ENCODE measurements around the gene C4B.
"Not testable (repeated sequence)": the region's sequence is repeated elsewhere in the genome, so short reads cannot be mapped to it uniquely, and the experiment has no call there.

Gene C4B

DNA sequence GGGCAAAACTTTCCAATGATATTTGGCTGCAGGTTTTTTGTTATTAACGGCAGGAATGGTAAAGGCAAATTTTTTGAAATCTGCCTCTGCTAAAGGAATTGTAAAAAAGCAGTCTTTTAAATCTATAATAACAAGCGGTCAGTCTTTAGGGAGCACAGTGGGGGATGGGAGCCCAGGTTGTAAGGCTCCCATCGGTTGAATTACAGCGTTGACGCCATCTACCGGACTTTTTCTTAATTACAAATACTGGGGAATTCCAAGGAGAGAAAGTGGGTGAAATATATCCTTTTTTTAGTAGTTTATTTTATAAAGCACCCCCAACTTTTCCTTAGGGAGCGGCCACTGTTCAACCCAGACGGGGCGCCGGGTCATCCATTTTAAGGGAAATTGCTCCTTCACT is 7.5 kb downstream of the C4B start:
- DNase-seq (ENCODE audit: extremely low spot score, insufficient read length, low read depth); FAIRE-seq: not testable (repeated sequence)

DNA sequence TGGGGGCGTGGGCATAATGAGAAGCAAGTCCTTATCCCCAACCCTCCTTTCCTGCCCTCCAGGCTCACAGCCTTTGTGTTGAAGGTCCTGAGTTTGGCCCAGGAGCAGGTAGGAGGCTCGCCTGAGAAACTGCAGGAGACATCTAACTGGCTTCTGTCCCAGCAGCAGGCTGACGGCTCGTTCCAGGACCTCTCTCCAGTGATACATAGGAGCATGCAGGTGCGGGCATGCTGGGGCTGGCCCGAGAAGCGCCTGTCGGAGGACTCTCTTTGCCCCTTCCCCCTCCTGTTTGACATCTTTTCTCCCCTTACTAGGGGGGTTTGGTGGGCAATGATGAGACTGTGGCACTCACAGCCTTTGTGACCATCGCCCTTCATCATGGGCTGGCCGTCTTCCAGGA is 14.0 kb downstream of the C4B start:
- not testable (repeated sequence) for FAIRE-seq; DNase-seq (ENCODE audit: extremely low spot score, insufficient read length, low read depth)

DNA sequence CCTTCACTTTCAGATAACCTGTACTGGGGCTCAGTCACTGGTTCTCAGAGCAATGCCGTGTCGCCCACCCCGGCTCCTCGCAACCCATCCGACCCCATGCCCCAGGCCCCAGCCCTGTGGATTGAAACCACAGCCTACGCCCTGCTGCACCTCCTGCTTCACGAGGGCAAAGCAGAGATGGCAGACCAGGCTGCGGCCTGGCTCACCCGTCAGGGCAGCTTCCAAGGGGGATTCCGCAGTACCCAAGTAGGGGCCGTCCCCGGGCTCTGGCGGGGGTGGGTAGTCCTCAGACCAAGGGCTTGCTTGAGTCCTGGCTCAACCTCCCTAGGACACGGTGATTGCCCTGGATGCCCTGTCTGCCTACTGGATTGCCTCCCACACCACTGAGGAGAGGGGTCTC is 15.0 kb downstream of the C4B start:
- not testable (repeated sequence) for FAIRE-seq

DNA sequence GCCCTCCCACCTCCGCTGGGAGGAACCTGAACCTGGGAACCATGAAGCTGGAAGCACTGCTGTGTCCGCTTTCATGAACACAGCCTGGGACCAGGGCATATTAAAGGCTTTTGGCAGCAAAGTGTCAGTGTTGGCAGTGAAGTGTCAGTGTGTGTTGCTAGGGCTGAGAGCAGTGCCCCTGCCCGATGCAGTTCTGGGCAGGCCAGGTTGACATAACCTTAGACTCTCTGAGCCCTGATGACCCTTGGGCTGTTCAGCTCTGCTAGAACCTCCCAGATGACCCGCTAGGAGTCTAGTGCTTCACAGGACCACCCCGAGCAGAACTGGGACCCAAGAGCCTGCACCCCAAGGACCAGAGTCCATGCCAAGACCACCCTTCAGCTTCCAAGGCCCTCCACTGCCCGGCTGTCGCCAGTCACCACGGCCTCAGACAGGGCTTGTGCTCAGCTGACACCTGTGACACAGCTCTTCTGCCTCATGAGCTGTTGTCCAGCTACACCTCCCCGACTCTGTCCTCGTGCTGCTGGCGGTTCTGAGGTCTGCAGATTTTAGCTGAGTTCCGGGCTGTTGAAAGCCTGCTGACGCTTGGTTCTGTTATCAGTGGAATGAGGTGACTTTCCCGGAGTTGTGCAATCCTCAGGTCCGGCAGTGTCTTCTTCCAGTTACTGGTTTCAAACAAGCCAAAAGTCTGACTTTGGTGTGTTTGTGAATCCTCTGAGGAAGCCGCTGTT is 20.9 kb downstream of the C4B start:
- FAIRE-seq; DNase-seq (ENCODE audit: extremely low spot score, insufficient read length, low read depth): not testable (repeated sequence)

More for the DNA sequence above, 15.0 kb downstream of the C4B start:
- DNase-seq (ENCODE audit: extremely low spot score, insufficient read length, low read depth) = not testable (repeated sequence)

DNA sequence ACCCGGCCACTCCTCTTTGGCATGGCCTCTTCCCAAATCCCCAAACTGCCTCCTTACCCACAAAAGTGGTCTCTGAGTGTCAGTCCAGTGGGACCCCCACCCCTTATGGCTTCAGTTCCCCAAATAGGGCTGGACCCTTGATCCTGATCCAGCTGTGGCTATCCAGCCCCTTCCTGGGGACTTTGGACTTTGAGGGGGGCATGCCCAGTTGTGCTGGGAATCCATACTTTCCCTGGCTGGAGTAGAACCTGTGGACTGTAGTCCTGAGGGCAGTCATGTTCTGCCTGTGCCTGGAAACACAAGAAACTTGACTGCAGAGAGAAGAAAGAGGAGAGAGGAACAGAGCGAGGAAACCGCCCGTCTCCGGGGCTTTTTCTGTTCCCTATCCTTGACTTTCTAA is 22.5 kb downstream of the C4B start:
- FAIRE-seq; DNase-seq (ENCODE audit: extremely low spot score, insufficient read length, low read depth): not testable (repeated sequence)

DNA sequence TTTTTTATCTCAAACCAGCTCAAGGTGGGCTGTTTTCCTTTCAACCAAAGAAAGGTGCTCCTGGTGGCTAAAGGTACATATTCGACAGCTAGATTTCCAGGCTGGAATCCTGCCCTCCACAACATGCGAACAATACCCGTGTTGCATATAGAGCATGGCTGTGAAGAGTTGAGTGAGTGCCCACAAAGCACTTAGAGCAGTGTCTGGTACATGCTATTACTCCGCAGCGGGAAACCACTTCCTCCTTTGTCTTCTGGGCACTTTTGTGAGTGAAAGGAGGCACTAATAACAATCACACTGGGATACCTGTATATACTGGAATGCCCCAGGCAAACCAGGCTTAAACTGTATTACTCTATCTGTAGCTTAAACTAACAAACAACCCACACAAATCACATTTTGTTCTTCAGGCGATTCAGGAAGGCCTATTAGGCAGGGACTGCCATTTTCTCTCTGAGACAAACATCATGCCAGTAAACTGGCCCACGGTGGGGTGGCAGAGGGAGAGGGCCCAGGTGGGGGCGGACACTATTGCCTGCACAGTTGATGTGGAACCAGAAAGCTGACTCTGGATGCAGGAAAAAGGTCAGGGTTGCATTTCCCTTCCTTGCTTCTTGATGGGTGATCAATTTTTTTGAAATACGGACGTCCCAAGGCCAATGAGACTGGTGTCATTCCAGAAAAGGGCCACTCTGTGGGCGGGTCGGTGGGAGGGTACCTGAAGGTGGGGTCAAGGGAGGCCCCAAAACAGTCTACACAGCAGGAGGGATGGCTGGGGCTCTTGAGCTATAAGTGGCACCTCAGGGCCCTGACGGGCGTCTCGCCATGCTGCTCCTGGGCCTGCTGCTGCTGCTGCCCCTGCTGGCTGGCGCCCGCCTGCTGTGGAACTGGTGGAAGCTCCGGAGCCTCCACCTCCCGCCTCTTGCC is 23.3 kb downstream of the C4B start, which contains the start of gene CYP21A2:
Gene CYP21A2, plus strand, starts transcription at position 818 of the 927 bp plus-strand sequence. Its CDS starts 8 bp downstream, at position 826.
- not testable (repeated sequence) for DNase-seq (ENCODE audit: extremely low spot score, insufficient read length, low read depth); FAIRE-seq

DNA sequence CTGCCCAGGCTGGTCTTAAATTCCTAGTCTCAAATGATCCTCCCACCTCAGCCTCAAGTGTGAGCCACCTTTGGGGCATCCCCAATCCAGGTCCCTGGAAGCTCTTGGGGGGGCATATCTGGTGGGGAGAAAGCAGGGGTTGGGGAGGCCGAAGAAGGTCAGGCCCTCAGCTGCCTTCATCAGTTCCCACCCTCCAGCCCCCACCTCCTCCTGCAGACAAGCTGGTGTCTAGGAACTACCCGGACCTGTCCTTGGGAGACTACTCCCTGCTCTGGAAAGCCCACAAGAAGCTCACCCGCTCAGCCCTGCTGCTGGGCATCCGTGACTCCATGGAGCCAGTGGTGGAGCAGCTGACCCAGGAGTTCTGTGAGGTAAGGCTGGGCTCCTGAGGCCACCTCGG is 24.3 kb downstream of the C4B start:
- DNase-seq (ENCODE audit: extremely low spot score, insufficient read length, low read depth); FAIRE-seq: not testable (repeated sequence)

DNA sequence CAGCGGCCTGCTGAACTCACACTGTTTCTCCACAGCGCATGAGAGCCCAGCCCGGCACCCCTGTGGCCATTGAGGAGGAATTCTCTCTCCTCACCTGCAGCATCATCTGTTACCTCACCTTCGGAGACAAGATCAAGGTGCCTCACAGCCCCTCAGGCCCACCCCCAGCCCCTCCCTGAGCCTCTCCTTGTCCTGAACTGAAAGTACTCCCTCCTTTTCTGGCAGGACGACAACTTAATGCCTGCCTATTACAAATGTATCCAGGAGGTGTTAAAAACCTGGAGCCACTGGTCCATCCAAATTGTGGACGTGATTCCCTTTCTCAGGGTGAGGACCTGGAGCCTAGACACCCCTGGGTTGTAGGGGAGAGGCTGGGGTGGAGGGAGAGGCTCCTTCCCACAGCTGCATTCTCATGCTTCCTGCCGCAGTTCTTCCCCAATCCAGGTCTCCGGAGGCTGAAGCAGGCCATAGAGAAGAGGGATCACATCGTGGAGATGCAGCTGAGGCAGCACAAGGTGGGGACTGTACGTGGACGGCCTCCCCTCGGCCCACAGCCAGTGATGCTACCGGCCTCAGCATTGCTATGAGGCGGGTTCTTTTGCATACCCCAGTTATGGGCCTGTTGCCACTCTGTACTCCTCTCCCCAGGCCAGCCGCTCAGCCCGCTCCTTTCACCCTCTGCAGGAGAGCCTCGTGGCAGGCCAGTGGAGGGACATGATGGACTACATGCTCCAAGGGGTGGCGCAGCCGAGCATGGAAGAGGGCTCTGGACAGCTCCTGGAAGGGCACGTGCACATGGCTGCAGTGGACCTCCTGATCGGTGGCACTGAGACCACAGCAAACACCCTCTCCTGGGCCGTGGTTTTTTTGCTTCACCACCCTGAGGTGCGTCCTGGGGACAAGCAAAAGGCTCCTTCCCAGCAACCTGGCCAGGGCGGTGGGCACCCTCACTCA is 25.0 kb downstream of the C4B start:
- not testable (repeated sequence) for DNase-seq (ENCODE audit: extremely low spot score, insufficient read length, low read depth); FAIRE-seq

DNA sequence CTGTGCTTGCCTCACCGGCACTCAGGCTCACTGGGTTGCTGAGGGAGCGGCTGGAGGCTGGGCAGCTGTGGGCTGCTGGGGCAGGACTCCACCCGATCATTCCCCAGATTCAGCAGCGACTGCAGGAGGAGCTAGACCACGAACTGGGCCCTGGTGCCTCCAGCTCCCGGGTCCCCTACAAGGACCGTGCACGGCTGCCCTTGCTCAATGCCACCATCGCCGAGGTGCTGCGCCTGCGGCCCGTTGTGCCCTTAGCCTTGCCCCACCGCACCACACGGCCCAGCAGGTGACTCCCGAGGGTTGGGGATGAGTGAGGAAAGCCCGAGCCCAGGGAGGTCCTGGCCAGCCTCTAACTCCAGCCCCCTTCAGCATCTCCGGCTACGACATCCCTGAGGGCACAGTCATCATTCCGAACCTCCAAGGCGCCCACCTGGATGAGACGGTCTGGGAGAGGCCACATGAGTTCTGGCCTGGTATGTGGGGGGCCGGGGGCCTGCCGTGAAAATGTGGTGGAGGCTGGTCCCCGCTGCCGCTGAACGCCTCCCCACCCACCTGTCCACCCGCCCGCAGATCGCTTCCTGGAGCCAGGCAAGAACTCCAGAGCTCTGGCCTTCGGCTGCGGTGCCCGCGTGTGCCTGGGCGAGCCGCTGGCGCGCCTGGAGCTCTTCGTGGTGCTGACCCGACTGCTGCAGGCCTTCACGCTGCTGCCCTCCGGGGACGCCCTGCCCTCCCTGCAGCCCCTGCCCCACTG is 25.9 kb downstream of the C4B start:
- not testable (repeated sequence) for FAIRE-seq

DNA sequence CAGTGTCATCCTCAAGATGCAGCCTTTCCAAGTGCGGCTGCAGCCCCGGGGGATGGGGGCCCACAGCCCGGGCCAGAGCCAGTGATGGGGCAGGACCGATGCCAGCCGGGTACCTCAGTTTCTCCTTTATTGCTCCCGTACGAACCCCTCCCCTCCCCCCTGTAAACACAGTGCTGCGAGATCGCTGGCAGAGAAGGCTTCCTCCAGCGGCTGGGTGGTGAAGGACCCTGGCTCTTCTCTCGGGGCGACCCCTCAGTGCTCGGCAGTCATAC is 26.4 kb downstream of the C4B start:
- not testable (repeated sequence) for DNase-seq (ENCODE audit: extremely low spot score, insufficient read length, low read depth); FAIRE-seq

More for the DNA sequence above, 25.9 kb downstream of the C4B start:
- not testable (repeated sequence) for DNase-seq (ENCODE audit: extremely low spot score, insufficient read length, low read depth)

DNA sequence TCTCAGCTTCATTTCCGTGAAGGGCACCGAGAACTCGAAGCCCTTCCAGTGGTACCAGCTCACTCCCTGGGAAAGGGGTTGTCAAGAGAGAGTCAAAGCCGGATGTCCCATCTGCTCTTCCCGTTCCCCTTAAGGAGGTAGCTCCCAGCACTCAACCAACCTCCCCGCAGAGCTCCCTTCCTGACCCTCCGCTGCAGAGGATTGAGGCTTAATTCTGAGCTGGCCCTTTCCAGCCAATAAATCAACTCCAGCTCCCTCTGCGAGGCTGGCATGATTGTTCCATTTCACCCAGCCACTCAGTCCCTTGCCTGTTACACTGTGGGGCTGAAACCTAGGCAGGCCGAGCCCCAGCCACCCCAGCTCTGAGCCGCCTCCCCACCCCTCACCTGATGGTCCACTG is 26.8 kb downstream of the C4B start:
- not testable (repeated sequence) for FAIRE-seq; DNase-seq (ENCODE audit: extremely low spot score, insufficient read length, low read depth)

DNA sequence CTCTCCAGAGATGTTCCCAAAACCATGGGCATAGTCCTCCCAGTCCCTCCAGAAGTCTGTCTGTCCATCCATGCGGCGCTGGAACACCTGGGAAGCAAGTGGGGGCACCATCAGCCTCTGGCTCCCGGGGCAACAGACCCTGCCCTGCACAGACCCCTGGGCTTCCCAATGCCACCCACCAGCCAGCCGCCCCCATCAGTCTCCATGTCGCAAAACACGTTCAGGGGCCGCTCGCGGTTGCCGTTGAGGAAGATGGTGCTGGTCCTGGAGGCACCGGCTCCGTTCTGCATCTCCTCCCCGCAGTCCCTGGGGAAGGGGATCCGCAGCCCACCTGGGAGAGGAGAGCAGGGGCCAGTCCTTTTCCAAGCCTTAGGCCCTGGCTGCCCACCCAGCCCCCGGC is 27.7 kb downstream of the C4B start:
- DNase-seq (ENCODE audit: extremely low spot score, insufficient read length, low read depth); FAIRE-seq: not testable (repeated sequence)

DNA sequence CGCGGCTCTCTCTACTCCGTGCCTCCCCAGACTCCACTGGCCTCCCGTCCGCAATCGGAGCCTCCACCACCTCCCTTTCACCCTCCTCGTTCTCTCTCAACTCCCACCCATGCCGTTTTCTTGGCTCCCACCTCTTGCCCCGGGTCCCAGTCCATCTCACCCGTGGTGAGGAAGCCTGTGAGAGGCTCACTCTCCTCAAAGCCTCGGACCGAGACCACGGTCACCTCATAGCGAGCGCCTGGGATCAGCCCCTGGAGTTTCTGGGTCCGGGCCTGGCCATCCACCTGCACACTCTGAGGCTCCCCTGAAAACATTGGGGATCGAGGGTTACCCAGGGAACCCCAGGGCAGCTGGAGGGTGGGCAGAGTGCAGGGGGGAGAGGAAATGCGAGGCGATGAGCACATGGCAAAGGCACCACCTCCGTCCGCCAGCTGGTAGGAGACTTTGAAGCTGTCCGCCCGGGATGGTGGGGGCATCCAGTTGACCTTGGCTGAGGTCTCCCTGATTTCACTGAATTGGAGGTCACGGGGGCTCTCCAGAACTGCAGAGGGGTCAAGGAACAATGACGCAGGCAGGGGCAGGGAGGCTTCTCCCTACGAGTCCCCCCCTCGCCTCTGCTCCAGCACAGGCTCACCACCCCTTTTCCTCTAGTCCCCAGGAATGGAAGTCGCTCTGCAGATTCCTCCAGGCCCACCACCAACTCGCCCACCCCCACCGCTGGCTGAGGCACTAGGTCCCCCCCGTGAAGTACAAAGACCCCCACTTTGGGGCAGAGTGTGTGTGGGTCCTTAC is 29.2 kb downstream of the C4B start:
- FAIRE-seq; DNase-seq (ENCODE audit: extremely low spot score, insufficient read length, low read depth): not testable (repeated sequence)

DNA sequence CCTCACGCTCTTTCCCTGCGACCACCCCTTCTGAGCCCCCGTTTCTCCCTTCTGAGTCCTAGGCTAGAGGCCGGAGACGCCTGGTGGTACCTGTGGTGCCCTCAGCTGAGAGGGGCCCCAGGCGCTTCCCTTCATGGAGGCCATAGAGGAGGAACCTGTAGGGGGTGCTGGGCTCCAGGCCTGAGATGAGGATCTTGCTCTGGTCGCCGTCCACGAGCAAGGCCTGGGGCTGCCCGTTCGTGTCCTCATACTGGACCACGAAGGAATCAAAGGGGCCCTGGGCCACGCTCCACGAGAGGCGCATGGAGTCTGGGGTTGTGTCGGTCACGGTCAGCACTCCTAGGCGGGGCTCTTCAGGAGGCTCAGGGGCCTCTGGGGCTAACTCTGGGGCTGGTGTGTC is 30.3 kb downstream of the C4B start:
- not testable (repeated sequence) for FAIRE-seq; DNase-seq (ENCODE audit: extremely low spot score, insufficient read length, low read depth)

DNA sequence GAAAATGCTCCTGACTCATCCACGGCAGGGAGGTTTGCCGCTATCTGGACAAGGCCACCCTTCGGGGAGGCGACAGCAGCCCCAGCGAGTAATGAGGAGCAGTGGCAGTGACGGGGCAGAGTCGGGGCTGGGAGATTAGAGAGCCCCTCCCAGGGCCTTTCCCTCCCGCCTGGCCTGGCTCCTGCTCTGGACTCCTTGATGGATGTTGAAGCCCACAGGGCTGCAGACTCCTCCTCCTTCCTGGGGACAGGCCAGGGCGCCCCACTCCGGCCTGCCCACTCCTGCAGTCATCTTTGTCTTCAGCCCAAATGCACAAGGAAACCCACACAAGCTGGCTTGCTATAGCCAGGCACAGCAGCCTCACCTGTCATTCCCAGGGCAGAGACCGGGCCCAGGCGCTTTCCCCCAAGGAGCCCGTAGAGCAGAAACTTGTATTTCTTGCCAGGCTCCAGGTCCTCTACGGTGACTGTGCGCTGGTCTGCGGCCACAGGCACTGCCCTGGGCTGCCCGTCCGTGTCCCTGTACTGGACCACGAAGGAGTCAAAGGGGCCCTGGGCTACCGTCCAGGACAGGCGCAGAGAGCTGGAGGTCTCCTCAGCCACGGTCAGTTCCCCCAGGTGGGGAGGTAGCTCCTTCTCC is 31.3 kb downstream of the C4B start:
- DNase-seq (ENCODE audit: extremely low spot score, insufficient read length, low read depth) (no peak), FAIRE-seq (no peak)

DNA sequence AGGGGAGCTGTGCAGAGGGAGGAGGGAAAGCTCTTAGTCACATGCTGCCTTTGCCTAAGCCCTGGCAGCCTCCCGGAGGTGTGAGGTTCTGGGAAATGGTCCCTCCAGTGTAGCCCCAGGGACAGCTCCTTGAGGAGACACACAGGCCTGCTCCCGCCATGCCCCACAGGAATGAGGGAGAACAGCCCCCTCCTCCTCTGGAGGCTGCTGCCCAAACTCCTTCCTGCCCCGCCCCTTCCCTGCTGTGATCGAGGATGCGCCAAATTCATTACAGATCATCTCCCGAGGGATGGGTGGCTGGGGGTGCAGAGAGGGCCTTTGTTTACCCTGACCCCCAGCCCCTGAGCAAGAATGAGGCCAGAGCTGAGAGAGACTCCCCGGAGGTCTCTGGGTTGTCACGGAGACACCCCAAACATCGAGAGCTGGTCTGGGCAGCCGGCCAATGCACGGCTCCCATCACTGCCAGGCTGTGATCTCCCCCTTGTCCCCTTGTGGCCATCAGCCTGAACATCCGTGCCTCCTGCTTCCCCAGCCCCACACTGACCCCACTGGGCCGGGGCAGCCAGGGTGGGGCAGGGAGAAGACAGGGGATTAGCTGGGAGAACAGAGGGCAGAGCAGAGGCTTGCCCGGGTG is 32.0 kb downstream of the C4B start:
- DNase-seq (ENCODE audit: extremely low spot score, insufficient read length, low read depth) (no peak), FAIRE-seq (no peak)

DNA sequence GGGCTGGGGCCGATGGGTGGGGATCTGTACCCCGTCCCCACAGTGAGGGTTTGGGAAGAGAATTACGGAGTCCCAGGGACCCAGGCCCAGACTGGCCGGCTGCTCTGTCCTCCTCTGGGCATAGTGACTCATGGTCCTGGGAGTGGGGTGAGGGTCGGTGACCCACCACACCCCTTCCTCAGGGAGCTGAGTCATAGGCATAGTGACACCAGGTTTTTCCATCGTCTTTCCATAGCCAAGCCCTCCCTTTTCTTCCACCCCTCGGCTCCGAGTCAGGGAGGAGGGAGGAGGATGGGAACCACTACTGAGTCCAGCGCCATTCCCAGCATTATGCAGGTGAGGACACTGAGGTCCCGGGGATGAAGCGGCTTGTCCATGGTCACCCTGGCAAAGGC is 32.5 kb downstream of the C4B start:
- no peak for FAIRE-seq
- no peak for DNase-seq (ENCODE audit: extremely low spot score, insufficient read length, low read depth)

DNA sequence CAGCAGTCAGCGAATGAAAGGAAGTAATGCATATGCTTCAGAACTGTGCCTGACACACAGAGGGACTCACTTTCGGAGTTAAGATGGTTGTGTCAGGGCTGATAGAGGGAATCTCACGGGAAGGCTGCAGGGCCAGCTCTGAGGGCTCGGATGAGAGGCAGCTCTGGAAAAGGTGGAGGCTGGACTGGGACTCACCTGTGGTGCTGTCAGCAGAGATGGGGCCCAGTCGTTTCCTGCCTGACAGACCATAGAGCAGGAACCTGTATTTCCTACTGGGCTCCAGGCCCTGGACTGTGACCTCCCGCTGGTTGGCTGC is 32.9 kb downstream of the C4B start:
- DNase-seq (ENCODE audit: extremely low spot score, insufficient read length, low read depth) (no peak), FAIRE-seq (no peak)
